MM.1S (cell line): ENCODE results near the gene DAB1.

Source experiments
- DNase-seq: peaks from one replicate; pipeline ENCODE4 v3.0.0-alpha.2; 2015
- H2AFZ ChIP-seq: fragments of 300-600 bp; sonication (generic); 2 replicates; pipeline ENCODE4 v1.6.0; 2016; ENCODE audit warnings: antibody characterized with exemption, low read length
- H3F3A ChIP-seq: fragments of 300-600 bp; sonication (generic); 2 replicates; pipeline ENCODE4 v1.6.1; 2016; ENCODE audit warnings: mild to moderate bottlenecking, antibody characterized with exemption, low read length, moderate library complexity, mixed read lengths; ENCODE audit not compliant: insufficient read depth
- H3K27ac ChIP-seq: fragments of 300-600 bp; sonication (generic); 2 replicates; pipeline ENCODE4 v1.5.1; 2016; ENCODE audit warnings: mild to moderate bottlenecking, low read length
- H3K27me3 ChIP-seq: fragments of 300-600 bp; sonication (generic); replicated peaks from 2 replicates; pipeline ENCODE4 v1.6.0; 2016; ENCODE audit warnings: low read length; ENCODE audit not compliant: insufficient read depth
- H3K36me3 ChIP-seq: fragments of 300-600 bp; sonication (generic); replicated peaks from 2 replicates; pipeline ENCODE4 v1.6.1; 2016; ENCODE audit warnings: mild to moderate bottlenecking, low read length, mixed read lengths; ENCODE audit not compliant: insufficient read depth
- H3K4me1 ChIP-seq: fragments of 300-600 bp; sonication (generic); 2 replicates; pipeline ENCODE4 v1.6.1; 2016; ENCODE audit warnings: low read length, mixed read lengths
- H3K4me2 ChIP-seq: fragments of 300-600 bp; sonication (generic); 2 replicates; pipeline ENCODE4 v1.6.0; 2016; ENCODE audit warnings: low read depth, low read length
- H3K4me3 ChIP-seq: fragments of 300-600 bp; sonication (generic); 2 replicates; pipeline ENCODE4 v1.5.1; 2016; ENCODE audit warnings: low read length, mixed read lengths
- H3K79me2 ChIP-seq: fragments of 300-600 bp; sonication (generic); 2 replicates; pipeline ENCODE4 v1.6.1; 2016; ENCODE audit warnings: mixed run types, low read length, mixed read lengths
- H3K9ac ChIP-seq: fragments of 300-600 bp; sonication (generic); 2 replicates; pipeline ENCODE4 v1.6.1; 2016; ENCODE audit warnings: low read length, mixed read lengths
- H3K9me2 ChIP-seq: fragments of 300-600 bp; sonication (generic); replicated peaks from 2 replicates; pipeline ENCODE4 v1.6.1; 2016; ENCODE audit warnings: mild to moderate bottlenecking, low read length, mixed read lengths; ENCODE audit not compliant: insufficient read depth
- H3K9me3 ChIP-seq: fragments of 300-600 bp; sonication (generic); replicated peaks from 2 replicates; pipeline ENCODE4 v1.6.1; 2016; ENCODE audit warnings: mild to moderate bottlenecking, low read length, mixed read lengths; ENCODE audit not compliant: insufficient read depth
- H4K20me1 ChIP-seq: fragments of 300-600 bp; sonication (generic); 2 replicates; pipeline ENCODE4 v1.6.1; 2016; ENCODE audit warnings: mild to moderate bottlenecking, low read length, moderate library complexity, mixed read lengths; ENCODE audit not compliant: insufficient read depth
- EZH2 ChIP-seq: fragments of 300-600 bp; sonication (generic); optimal IDR thresholded peaks from 2 replicates; pipeline ENCODE3; 2017; ENCODE audit warnings: low read depth, mild to moderate bottlenecking, antibody characterized with exemption, low read length, mixed read lengths
- EZH2phosphoT487 ChIP-seq: fragments of 300-600 bp; sonication (generic); IDR thresholded peaks from 2 replicates; pipeline ENCODE4 v1.6.1; 2018; ENCODE audit warnings: antibody characterized with exemption, low read length
- TF ChIP-seq, protein P1 (sequence below): fragments of 300-600 bp; sonication (generic); IDR thresholded peaks from 2 replicates; pipeline ENCODE4 v1.5.1; 2016; ENCODE audit warnings: antibody characterized with exemption, low read length, mixed read lengths

DAB1 gene

DNA sequence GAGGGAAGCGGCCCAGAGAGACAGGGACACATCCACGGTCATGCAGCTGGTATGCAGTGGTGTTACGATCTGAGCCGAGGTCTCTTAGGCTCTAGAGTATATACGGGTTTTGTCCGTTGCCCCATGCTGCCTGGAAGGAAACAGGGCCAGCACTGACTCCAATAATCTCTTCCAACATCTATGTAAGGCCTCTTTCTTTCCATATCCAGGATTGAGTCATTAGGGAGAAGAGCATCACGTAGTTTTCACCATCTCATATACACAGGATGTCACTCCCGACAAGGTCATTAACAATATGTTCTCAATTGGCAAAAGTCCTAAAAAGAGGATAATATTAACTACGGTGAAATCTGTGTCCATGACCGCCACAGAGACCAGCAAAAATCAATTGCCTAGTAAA lies 462.4 kb downstream of the DAB1 start:
- no peaks in the 10 kb centered on the region for H3K9me2 ChIP-seq
- H3K9me3 ChIP-seq = no peaks in the 10 kb centered on the region
- H3K4me1 ChIP-seq = no peaks in the 10 kb centered on the region
- H3K79me2 ChIP-seq = no peaks in the 10 kb centered on the region
- no peak for DNase-seq
- no peak overlapping the region for H3K4me3 ChIP-seq
- H4K20me1 ChIP-seq = no peaks in the 10 kb centered on the region
- H3K27me3 ChIP-seq = no peaks in the 10 kb centered on the region
- H3K4me2 ChIP-seq = no peak overlapping the region
- H3K27ac ChIP-seq = no peak overlapping the region
- no peak overlapping the region for H3K9ac ChIP-seq
- no peaks in the 10 kb centered on the region for H3K36me3 ChIP-seq
- TF ChIP-seq EZH2 (no peak), EZH2phosphoT487 (no peak)
- TF ChIP-seq, protein P1, sequence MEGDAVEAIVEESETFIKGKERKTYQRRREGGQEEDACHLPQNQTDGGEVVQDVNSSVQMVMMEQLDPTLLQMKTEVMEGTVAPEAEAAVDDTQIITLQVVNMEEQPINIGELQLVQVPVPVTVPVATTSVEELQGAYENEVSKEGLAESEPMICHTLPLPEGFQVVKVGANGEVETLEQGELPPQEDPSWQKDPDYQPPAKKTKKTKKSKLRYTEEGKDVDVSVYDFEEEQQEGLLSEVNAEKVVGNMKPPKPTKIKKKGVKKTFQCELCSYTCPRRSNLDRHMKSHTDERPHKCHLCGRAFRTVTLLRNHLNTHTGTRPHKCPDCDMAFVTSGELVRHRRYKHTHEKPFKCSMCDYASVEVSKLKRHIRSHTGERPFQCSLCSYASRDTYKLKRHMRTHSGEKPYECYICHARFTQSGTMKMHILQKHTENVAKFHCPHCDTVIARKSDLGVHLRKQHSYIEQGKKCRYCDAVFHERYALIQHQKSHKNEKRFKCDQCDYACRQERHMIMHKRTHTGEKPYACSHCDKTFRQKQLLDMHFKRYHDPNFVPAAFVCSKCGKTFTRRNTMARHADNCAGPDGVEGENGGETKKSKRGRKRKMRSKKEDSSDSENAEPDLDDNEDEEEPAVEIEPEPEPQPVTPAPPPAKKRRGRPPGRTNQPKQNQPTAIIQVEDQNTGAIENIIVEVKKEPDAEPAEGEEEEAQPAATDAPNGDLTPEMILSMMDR = no peak
- H2AFZ ChIP-seq = no peak overlapping the region
- H3F3A ChIP-seq = no peaks in the 10 kb centered on the region

- no peaks in the 10 kb centered on the region for H3K36me3 ChIP-seq
- DNase-seq = no peak
- H3K9ac ChIP-seq = no peak overlapping the region
- H3K79me2 ChIP-seq = no peaks in the 10 kb centered on the region
- H3K4me1 ChIP-seq = no peaks in the 10 kb centered on the region
- no peaks in the 10 kb centered on the region for H3K9me3 ChIP-seq
- H3F3A ChIP-seq = no peaks in the 10 kb centered on the region
- no peak overlapping the region for H3K4me2 ChIP-seq
- TF ChIP-seq, protein P1 = no peak
- no peak for TF ChIP-seq EZH2
- no peak for TF ChIP-seq EZH2phosphoT487
- H2AFZ ChIP-seq = no peak overlapping the region
- H3K4me3 ChIP-seq = no peak overlapping the region
- no peaks in the 10 kb centered on the region for H3K27me3 ChIP-seq
- H4K20me1 ChIP-seq = no peaks in the 10 kb centered on the region
- H3K27ac ChIP-seq = no peak overlapping the region
- H3K9me2 ChIP-seq = no peaks in the 10 kb centered on the region
Measured at GRCh38 chr1:56958526-56958925, 465.3 kb downstream of the DAB1 start.

- Histone ChIP-seq H4K20me1 (no peaks in the 10 kb centered on the region), H3K27ac (no peak overlapping the region), H3F3A (no peaks in the 10 kb centered on the region), H3K36me3 (no peaks in the 10 kb centered on the region), H3K79me2 (no peaks in the 10 kb centered on the region), H3K9me3 (no peaks in the 10 kb centered on the region), H3K9me2 (no peaks in the 10 kb centered on the region), H3K4me2 (no peak overlapping the region), H3K4me1 (no peaks in the 10 kb centered on the region), H3K9ac (no peak overlapping the region), H3K4me3 (no peak overlapping the region), H2AFZ (no peak overlapping the region), H3K27me3 (no peaks in the 10 kb centered on the region)
- TF ChIP-seq, protein P1 = no peak
- TF ChIP-seq EZH2 (no peak), EZH2phosphoT487 (no peak)
- DNase-seq = no peak
Measured at GRCh38 chr1:56957931-56958330, 465.9 kb downstream of the DAB1 start.
